ENCODE measurements around the gene BUD23. TPM values are rescaled to one million over a fixed set of nuclear protein-coding genes. Genes with fewer than 3 reads are reported as not detected.
"Not testable (repeated sequence)": the region's sequence is repeated elsewhere in the genome, so short reads cannot be mapped to it uniquely, and the experiment has no call there.

BUD23 gene
- total RNA-seq, 1 experiment from 2014 or later, result 78.8 TPM

DNA sequence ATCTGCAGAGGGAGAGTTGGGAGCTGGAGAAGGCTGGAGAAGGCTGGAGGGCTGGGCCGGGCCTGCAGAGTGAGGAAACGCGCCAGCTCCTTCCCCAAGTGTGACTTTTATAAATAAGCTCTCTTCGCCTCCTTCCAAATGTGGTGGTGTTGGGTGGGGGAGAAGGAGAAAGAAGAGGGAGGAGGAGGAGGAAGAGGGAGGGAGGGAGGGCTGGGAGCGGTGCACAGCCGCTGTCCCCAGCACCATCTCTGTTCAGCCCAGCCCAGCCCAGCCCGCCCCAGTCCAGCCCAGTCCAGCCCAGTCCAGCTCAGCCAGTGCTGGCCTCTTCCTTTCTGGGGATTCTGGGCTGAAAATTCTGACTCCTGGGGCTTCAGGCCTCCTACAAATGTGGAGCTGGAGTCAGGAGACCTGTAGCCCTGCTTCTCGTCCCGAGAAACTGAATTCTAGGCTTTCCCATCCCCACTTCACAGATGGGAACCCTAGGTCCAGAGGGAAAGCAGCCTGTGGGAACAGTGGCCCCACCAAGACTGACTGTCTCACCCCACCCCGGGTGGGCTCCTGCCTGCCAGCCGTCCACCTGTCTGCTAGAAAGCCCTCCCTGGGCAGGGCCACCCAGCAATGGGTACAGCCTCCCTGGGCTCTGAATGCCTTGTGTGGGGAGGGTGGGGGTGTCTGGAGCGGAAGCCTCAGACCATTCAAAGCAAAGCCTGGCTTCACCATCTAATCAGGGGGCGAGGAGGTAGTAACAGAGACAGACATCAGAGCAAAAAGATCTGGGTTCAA lies 33.8 kb downstream of the BUD23 start:
- no peak for DNase-seq (ENCODE audit: low read depth)

DNA sequence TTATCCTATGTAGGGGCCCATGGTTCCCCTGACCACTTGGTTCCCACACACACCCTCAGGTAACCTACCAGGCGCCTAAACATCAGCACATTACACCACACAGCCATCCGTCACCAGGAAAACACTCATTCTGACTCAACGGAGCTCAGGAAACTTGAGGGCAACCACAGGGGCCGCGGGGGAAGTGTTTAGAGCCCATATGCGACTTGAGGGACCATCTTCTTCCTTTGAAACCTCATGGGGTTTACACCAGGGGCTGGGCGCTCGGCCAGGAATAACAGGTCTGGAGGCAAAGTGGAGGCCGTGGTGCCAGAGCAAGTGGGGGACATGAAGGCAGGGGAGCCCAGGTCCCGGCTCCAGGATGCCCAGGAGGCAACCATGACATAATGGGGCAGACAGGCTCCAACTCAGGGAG lies 34.6 kb downstream of the BUD23 start:
- DNase-seq (ENCODE audit: low read depth), result peak; percentile 99

DNA sequence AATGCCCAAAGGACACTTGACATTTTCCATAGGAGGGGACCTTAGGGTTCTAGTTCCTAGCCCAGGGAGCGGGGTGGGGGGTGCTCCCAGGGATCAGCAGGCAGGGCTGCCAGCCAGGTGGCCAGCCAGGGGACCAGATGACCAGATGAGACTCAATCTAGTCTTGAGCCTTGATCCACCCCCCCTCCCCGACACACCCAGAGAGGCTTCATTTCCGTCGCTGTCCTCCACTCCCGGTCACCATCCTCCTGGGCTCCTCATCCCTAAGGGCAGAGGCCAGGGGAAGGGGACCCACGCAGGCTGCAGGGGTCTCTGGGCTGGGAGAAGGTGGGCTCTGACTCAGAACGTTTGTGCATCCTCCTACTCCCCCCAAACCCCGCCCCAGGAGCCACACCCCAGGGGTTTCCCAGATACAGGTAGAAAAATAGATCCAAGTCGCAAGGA lies 35.1 kb downstream of the BUD23 start:
- DNase-seq (ENCODE audit: low read depth), result no peak

DNA sequence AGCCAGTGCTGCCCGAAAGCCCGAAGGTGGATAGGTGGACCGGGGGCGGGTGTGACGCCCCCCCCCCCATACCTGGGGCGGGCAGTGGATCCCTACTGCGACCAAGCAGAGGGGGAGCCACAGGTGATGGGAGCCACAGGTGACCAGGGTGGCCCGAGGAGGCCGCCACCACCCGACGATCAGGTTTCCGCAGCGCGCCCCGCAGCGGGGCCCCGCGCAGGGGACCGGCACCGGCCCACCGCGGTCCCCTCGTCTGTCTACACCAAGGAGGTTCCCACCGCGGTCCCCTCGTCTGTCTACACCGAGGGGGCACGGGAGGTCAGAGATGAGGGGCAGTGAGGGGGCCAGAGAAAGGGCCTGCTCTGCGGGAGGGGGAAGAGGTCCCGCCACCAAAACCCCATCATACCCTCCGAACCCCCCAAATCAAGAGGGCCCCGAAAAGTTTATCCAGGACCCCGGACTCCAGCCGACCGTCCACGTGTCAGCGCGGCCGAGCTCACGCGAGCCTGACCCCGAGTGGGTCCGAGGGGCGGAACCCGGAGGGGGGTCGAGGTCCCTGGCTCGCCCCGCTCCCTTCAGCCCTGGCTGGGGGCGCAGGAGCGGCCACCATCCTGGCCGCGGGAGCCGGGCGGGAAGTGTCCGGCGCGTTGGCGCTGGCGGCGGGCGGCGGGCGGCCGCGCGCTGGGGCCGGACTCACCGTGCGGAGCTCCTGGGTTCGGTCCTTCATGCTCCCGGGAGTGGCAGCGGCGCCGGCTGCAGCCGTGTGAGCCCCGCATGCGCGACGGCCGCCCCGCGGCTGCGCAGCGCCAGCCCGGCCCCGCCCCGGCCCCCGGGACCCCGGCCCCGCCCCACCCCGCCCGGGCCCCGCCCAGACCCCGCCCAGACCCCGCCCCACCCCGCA lies 35.8 kb downstream of the BUD23 start, which contains the start of gene STX1A:
STX1A (minus strand) TSS at position 765 of the 901 bp plus-strand sequence; CDS start at position 727, 38 bp downstream.
- no peak for DNase-seq (ENCODE audit: low read depth)

DNA sequence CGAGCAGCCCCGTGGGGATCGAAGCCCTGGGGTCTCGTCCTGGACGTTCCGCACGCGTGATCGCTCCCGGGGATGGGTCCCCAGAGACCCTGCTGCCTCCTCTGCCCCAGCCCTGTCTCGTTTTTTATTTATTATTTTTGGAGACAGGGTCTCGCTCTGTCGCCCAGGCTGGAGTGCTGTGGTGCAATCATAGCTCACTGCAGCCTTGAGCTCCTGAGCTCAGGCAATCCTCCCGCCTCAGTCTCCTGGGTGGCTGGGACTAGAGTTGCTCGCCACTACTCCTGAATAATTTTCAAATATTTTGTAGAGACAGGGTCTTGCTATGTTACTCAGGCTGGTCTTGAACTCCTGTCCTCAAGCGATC lies 36.4 kb downstream of the BUD23 start:
- no peak for DNase-seq (ENCODE audit: low read depth)

DNA sequence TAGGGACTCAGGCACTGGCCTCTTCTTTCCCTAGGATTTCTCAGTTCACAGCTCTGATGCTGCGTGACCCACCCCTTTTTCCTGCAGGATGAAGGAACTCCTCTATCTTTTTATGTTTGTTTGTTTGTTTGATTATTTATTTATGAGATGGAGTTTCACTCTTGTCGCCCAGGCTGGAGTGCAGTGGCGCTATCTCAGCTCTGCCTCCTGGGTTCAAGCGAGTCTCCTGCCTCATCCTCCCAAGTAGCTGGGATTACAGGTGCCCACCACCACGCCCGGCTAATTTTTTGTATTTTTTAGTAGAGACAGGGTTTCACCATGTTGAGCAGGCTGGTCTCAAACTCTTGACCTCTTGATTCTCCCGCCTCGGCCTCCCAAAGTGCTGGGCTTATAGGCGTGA lies 37.0 kb downstream of the BUD23 start:
- DNase-seq (ENCODE audit: low read depth), result not testable (repeated sequence)

DNA sequence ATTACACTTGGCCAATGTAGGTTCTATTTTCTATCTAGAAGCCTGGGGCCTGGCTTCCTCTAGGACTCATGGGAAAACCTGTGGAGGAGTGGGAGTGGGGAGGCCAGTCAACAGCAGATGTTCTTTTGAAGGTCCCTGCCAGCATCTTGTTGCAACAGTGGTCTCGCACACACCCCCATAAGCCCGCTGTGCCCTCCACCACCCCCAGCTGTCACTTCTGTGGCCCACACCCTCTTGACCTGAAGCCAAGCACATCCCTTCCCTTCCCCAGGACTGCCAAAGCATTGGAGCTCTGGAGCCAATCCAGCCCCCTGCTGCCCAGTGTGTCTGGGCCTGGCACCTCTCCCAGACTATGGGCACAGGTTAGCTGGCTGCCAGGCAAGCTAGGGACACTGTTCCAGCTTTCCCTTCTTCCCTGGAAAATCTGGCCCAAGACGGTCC lies 38.0 kb downstream of the BUD23 start:
- DNase-seq (ENCODE audit: low read depth), result no peak

DNA sequence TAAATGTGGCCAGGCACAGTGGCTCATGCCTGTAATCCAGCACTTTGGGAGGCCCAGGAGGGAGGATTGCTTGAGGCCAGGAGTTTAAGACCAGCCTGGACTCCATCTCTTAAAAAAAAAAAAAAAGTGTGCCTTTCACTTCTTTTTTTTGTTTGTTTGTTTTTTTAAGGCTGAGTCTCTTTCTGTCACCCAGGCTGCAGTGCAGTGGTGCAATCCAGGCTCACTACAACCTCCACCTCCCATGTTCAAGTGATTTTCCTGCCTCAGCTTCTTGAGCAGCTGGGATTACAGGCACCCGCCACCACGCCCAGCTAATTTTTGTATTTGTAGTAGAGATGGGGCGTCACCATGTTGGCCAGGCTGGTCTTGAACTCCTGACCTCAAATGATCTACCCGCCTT lies 38.8 kb downstream of the BUD23 start:
- not testable (repeated sequence) for DNase-seq (ENCODE audit: low read depth)

DNA sequence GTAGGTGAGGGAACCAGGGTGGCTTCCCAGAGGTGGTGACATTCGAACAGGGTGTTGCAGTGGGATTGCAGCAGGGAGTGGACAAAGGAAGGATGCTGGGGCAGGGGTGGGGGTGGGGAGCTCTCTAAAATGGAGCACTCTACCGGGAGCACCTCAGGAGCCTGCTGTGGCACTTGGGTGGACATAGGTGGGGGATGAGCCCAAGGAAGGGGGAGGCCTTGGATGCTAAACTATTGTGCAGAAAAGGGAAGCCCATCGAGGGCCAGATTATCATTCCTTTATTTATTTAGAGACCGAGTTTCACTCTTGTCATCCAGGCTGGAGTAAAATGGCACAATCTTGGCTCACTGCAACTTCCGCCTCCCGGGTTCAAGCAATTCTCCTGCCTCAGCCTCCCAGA lies 39.4 kb downstream of the BUD23 start:
- DNase-seq (ENCODE audit: low read depth), result no peak

DNA sequence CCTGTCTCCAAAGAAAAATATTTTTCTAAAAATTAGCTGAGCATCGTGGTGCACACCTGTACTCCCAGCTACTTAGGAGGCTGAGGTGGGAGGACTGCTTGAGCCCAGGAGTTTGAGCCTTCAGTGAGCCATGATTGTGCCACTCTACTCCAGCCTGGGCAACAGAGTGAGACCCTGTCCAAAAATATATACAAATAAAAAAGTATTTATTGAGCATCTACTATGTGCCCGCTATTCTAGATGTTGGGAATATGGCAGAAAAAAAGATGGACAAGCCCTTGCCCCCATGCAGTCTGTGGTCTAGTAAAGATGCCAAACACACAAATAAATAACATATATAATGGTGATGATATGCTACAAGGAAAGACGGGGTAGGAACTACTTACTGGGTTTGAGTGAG lies 40.4 kb downstream of the BUD23 start:
- DNase-seq (ENCODE audit: low read depth), result no peak

DNA sequence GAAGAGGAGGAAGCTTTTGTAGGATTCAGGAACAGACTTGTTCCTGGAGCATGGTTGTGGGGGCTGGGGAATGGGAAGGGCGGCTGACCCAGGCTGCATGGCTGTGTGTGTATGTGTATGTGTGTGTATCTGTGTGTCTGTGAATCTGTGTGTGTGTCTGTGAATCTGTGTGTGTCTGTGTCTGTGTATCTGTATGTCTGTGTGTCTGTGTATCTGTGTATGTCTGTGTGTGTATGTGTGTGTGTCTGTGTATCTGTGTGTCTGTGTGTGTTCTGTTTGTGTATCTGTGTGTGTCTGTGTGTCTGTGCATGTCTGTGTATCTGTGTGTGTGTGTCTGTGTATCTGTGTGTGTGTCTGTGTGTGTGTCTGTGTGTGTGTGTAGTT lies 42.7 kb downstream of the BUD23 start:
- no peak for DNase-seq (ENCODE audit: low read depth)

DNA sequence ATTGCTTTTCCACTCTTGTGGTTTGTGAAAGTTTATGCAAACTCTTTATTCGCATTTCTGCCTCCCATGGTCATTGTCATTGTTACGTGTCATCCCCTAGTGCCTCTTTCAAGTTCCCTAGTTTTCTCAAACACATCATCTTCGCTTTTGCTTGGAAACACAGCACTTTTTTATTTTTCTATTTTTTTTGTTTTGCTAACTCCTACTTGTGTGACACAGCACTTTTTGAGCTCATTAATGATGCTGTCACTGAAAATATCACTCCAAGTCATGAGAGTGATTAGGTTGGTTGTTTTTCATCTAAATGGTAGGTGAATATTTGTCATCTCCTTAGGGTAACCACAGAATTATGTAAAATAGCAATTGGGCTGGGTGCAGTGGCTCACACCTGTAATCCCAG lies 44.6 kb downstream of the BUD23 start:
- DNase-seq (ENCODE audit: low read depth), result no peak

DNA sequence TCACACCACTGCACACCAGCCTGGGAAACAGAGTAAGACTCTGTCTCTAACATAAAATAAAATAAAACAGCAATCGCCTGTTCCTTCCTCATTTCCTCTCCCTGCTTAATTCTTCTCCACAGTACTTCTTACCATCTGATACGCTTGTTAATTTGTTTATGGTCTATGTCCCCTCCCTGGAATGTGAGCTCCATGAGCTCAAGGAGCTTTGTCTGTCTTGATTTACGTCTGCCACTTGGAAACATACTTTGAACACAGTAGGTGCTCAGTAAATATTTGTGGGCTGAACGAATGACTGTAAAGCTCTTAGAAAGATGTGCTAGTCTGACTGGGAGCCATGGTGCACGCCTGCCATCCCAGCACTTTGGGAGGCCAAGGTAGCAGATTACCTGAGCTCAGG lies 45.2 kb downstream of the BUD23 start:
- no peak for DNase-seq (ENCODE audit: low read depth)

DNA sequence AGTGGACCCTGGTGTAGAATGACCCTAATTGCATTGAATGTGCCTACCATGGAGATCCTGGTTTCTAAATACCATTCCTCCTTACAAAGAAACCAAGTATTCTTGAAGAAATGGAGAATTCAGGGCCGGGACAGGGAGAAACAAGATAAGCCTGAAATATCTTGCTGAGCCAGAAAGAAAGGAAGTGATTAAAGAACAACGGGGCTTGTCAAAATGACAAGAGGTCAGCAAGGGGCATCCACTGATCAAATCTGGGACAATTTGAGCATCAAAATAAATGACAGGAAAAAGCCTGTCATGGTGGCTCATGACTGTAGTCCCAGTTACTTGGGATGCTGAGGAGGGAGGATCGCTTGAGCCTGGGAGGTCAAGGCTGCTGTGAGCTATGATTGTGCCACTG lies 47.1 kb downstream of the BUD23 start:
- no peak for DNase-seq (ENCODE audit: low read depth)

DNA sequence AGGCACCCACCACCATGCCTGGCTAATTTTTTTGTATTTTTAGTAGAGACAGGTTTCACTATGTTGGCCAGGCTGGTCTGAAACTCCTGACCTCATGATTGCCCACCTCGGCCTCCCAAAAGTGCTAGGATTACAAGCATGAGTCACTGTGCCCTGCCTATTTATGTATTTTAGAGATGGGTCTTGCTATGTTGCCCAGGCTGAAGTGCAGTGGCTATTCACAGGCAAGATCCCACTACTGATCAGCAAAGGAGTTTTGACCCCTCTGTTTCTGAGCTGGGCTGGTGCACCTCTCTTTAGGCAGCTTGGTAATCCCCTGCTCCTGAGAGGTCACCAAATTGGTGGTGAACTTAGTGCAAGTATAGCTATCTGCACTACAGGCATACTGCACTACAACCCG lies 49.0 kb downstream of the BUD23 start:
- no peak for DNase-seq (ENCODE audit: low read depth)

DNA sequence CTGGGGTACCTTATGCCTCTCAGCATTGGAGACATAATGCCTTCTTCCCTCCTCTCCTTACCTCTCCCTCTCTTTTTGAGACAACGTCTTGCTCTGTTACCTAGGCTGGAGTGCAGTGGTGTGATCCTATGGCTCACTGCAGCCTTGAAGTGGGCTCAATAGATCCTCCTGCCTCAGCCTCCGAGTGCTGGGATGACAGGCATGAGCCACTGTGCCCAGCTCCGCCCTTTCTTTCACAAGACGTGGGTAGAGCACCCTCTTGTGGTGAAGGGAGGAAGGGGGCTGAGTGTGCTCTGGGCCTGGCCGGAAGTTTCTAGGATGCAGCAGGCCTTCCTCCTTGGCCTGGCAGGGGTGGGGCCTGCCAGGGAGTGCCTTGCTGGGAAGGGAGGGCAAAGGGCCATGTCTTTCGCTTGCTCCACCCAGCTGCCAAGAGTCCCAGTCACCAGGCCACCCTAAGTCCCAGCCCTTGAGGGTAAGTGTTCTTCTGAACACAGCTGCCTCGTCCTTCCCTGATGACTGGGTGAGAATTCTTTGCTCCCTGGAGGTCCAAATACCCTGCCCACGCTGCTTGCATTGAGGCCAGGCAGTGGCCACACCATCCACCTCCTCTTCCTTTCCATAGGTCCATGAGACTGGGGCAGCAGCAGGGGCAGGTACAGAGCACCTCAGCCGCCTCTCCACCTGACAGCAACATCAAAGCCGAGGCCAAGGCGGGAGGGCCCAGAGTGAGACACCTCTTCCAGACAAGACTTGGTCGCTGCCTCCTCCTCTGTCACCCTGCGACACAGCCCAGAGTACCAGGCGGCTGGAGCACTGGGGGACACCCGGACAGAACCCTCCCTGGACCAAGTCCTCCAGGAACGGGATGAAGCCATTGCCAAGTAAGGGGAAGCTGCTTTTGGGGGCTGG lies 51.5 kb downstream of the BUD23 start:
- DNase-seq (ENCODE audit: low read depth), result peak; percentile 89

DNA sequence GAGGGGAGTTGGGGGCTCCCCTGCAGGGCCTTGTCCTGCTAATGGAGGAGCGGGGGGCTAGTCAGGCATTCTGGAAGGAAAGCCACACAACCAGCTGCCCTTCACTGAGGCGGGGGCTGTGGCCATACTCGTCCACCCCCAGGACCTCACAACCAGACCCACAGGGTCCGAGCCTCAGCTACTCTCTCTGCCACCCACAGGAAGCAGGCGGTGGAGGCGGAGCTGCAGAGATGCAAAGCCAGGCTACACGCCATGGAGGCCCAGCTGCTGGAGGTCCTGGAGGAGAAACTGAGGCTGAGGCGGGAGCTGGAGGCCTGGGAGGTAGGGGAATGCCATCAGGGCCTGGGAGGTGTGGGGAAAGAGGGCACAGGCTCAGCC lies 52.1 kb downstream of the BUD23 start:
- no peak for DNase-seq (ENCODE audit: low read depth)

DNA sequence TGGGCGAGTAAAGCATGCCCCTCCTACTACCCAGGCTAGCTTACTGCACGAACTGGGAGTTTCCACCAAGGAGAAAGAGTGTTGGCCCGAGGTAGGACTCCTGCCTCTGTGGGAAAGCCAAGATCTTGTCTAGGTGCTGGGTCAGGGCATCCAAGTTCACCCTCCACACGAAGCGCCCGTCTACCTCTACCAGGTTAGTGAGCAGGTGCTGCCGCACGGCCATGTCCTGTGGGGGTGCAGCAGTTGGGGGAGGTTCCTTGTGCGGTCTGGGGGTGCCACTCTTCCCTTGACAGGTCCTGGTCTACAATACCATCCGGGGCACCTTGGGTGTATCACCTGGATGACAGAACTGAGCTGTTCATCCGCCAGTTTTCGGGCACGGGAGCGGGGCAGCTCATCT lies 53.5 kb downstream of the BUD23 start:
- no peak for DNase-seq (ENCODE audit: low read depth)

DNA sequence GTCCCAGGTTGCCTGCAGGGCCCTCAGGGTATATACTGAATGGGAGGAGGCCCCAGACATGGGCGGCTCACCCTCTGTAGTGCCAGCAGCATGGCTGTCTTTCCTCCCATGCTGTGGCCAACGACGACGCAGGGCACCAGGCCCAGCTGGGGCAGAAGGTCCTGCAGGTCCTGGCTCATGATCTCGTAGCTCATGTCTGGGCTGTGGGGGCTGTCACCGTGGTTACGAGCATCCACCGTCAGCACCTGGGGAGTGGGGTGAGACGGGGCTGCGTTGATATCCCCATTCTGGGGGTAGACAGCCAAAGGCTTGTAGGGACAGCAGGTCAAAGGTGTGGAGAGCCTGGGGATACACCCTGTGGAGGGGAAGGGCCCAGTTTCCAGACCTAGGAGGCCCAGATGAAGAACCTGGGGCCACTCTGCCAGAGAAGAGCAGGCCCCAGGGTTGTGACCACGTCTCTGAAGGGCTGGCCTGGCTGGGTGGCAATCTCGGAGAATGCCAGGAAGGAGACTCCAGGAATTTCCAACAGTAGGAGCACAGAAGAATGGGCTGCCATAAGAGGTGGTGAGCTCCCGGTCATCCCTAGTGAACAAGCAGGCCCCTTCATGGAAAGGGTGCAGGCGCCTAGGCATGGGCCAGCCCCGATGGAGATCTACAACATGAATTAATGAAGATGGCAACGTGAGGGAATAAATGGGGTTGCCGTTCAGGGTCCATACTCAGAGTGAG lies 54.3 kb downstream of the BUD23 start:
- DNase-seq (ENCODE audit: low read depth), result no peak

DNA sequence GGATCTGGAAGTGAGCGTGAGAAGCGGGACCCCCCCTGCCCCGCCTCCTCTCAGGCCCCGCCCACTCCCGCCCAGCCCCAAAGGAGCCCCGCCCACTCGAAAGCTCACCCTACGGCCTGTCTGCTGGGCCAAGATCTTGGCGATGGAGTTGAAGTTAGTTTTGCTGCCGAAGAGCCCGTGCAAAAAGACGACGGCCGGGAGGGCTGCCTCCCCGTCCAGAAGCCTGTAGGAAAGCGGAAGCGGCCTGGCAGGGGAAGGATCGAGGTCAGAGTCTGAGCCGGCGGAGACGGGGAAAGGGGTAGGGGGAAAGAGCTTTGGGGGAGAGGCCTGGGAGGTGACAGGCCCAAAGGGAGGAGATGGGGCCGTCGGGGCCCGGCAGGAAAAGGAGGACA lies 54.8 kb downstream of the BUD23 start:
- DNase-seq (ENCODE audit: low read depth), result no peak

Measured in HT1080 (cell line).